ENCODE measurements around the gene SESTD1. TPM values are rescaled to one million over a fixed set of nuclear protein-coding genes. Genes with fewer than 3 reads are reported as not detected.

SESTD1 gene
- total RNA-seq, 1 experiment from 2014 or later = 26.9 TPM

DNA sequence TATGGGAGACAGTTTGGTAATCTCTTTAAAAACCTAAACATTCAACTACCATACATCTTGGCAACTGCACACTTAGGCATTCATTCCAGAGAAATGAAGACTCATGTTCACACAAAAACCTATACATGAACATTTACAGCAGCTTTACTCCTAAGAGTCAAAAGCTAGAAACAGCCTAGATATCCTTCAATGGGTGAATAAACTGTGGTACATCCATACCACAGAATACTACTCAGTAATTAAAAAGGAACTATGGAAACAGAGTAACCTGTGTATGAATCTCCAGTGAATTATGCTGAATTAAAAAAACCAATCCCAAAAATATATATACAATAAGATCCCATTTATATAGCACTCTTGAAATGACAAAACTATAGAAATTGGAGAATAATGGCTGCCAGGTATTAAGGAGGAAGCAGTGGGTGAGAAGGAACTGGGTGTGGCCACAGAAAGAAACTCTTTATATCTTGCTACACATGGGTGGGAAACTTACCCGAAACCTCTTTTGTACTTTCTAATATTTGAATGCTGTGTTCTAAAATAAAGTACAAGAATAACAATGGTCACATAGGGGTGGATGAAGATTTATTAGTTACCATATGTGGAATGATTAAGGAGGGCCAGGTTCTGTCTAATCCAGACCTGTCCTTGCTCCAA lies 13.7 kb downstream of the SESTD1 start:
- ChIA-PET CTCF (no interaction called here), POLR2A (ENCODE audit: low non-redundant PET) (no interaction called here)
- DNase-seq (ENCODE audit: low spot score) = no peak
- Histone ChIP-seq H3K27me3 (replicated peaks; ENCODE audit: insufficient read depth, low read depth, low read length, poor library complexity) (no peaks in the 10 kb centered on the region), H3K36me3 (ENCODE audit: insufficient read depth, low read length, poor library complexity, severe bottlenecking) (no peaks in the 10 kb centered on the region), H3K9me3 (ENCODE audit: low read depth, low read length, poor library complexity, severe bottlenecking) (peaks cover 5% of the 10 kb centered on the region), H3K4me1 (ENCODE audit: insufficient read depth, low read length, poor library complexity, severe bottlenecking) (no peaks in the 10 kb centered on the region), H3K27ac (ENCODE audit: low read depth, low read length, poor library complexity, severe bottlenecking) (no peak overlapping the region), H3K4me3 (ENCODE audit: low read depth, low read length, poor library complexity, severe bottlenecking) (no peak overlapping the region)
- BruUV-seq (replicated peaks) = no TSS peak
- intact Hi-C loops (cut with micrococcal nuclease; ENCODE audit: unreplicated experiment) = no loop called here
- TF ChIP-seq, protein P1, sequence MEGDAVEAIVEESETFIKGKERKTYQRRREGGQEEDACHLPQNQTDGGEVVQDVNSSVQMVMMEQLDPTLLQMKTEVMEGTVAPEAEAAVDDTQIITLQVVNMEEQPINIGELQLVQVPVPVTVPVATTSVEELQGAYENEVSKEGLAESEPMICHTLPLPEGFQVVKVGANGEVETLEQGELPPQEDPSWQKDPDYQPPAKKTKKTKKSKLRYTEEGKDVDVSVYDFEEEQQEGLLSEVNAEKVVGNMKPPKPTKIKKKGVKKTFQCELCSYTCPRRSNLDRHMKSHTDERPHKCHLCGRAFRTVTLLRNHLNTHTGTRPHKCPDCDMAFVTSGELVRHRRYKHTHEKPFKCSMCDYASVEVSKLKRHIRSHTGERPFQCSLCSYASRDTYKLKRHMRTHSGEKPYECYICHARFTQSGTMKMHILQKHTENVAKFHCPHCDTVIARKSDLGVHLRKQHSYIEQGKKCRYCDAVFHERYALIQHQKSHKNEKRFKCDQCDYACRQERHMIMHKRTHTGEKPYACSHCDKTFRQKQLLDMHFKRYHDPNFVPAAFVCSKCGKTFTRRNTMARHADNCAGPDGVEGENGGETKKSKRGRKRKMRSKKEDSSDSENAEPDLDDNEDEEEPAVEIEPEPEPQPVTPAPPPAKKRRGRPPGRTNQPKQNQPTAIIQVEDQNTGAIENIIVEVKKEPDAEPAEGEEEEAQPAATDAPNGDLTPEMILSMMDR (conservative IDR thresholded peaks at IDR 0.05; ENCODE audit: low read depth, low read length) = no peak
- TF ChIP-seq EZH2 (IDR thresholded peaks at IDR 0.05; ENCODE audit: borderline replicate concordance, low read depth, low read length, poor library complexity, severe bottlenecking) = no peak

DNA sequence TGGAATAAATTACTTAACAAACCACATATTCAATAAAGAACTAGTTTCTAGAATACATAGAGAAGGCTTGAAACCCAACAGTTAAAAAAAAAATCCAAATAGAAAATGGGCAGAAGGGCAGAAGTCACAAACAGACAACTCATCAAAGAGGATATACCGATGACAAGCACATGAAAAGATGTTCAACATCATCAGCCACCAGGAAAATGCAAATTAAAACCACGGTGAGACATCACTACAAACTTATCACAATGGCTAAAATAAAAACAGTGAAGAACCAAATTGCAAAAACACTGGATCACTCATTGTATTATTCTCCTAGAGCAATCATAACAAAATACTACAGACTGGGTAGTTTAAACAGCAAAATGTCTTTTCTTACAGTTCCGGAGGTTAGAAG lies 14.5 kb downstream of the SESTD1 start:
- TF ChIP-seq, protein P1 (conservative IDR thresholded peaks at IDR 0.05; ENCODE audit: low read depth, low read length) = no peak
- TF ChIP-seq EZH2 (IDR thresholded peaks at IDR 0.05; ENCODE audit: borderline replicate concordance, low read depth, low read length, poor library complexity, severe bottlenecking) = no peak
- H3K9me3 ChIP-seq (ENCODE audit: low read depth, low read length, poor library complexity, severe bottlenecking) = no peaks in the 10 kb centered on the region
- POLR2A ChIA-PET (ENCODE audit: low non-redundant PET) = no interaction called here

DNA sequence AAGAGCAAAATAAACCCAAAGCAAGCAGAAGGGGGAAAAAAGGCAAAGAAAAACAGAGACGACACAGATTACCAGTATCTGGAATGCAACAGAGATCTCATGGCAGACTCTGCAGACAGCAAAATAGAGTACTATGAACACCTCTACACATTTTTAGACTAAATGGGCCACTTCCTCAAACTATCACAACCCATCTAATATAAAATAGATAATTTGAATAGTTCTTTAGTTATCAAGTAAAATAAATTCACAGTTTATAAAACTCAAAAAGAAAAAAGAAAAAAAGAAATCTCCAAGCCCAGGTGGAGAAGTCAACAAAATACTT lies 16.6 kb downstream of the SESTD1 start:
- Histone ChIP-seq H3K9me3 (ENCODE audit: low read depth, low read length, poor library complexity, severe bottlenecking) (no peaks in the 10 kb centered on the region), H3K4me1 (ENCODE audit: insufficient read depth, low read length, poor library complexity, severe bottlenecking) (no peaks in the 10 kb centered on the region), H3K36me3 (ENCODE audit: insufficient read depth, low read length, poor library complexity, severe bottlenecking) (no peaks in the 10 kb centered on the region), H3K27me3 (replicated peaks; ENCODE audit: insufficient read depth, low read depth, low read length, poor library complexity) (no peaks in the 10 kb centered on the region), H3K27ac (ENCODE audit: low read depth, low read length, poor library complexity, severe bottlenecking) (no peak overlapping the region), H3K4me3 (ENCODE audit: low read depth, low read length, poor library complexity, severe bottlenecking) (no peak overlapping the region)
- intact Hi-C loops (cut with micrococcal nuclease; ENCODE audit: unreplicated experiment) = no loop called here
- BruUV-seq (replicated peaks) = no TSS peak
- CTCF ChIA-PET = no interaction called here
- TF ChIP-seq, protein P1 (conservative IDR thresholded peaks at IDR 0.05; ENCODE audit: low read depth, low read length) = no peak
- TF ChIP-seq EZH2 (IDR thresholded peaks at IDR 0.05; ENCODE audit: borderline replicate concordance, low read depth, low read length, poor library complexity, severe bottlenecking) = no peak
- DNase-seq (ENCODE audit: low spot score) = no peak
- POLR2A ChIA-PET (ENCODE audit: low non-redundant PET) = no interaction called here

More for the DNA sequence above, 14.5 kb downstream of the SESTD1 start:
- no TSS peak for BruUV-seq (replicated peaks)
- no peak for DNase-seq (ENCODE audit: low spot score)
- Histone ChIP-seq H3K36me3 (ENCODE audit: insufficient read depth, low read length, poor library complexity, severe bottlenecking) (no peaks in the 10 kb centered on the region), H3K4me1 (ENCODE audit: insufficient read depth, low read length, poor library complexity, severe bottlenecking) (no peaks in the 10 kb centered on the region), H3K27ac (ENCODE audit: low read depth, low read length, poor library complexity, severe bottlenecking) (no peak overlapping the region), H3K4me3 (ENCODE audit: low read depth, low read length, poor library complexity, severe bottlenecking) (no peak overlapping the region), H3K27me3 (replicated peaks; ENCODE audit: insufficient read depth, low read depth, low read length, poor library complexity) (no peaks in the 10 kb centered on the region)
- intact Hi-C loops (cut with micrococcal nuclease; ENCODE audit: unreplicated experiment) = no loop called here
- CTCF ChIA-PET = no interaction called here

Measured in A673 (cell line).